Measurements from ENCODE around the gene ADNP2. TPM values are rescaled to one million over a fixed set of nuclear protein-coding genes. Genes with fewer than 3 reads are reported as not detected.

ADNP2 gene
- total RNA-seq, 1 experiment from 2014 or later = 40.5 TPM

DNA sequence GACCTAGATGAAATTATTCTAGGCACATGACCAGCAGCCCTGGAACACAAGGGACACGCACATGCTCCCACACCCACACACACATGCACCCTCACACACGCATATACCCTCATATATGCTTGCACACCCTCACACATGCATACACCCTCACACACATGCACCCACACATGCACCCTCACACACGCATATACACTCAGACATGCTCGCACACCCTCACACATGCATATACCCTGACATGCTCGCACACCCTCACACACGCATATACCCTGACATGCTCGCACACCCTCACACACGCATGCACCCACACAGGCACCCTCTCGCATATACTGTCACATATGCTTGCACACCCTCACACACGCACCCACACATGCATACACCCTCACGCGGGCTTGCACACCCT is 76.5 kb downstream of the ADNP2 start:
- in situ Hi-C loops (cut with HindIII; ENCODE audit: low pct_unique_long_range_greater_than_20kb, low sequenced_read_pairs) (no loop called here), intact Hi-C loops (cut with micrococcal nuclease; ENCODE audit: unreplicated experiment) (no loop called here)
- no peaks in the 10 kb centered on the region for H3K9me3 ChIP-seq (ENCODE audit: control insufficient read depth, insufficient read depth, low read depth, low read length)
- H3K27me3 ChIP-seq (ENCODE audit: control insufficient read depth, insufficient read depth, low read length) = no peaks in the 10 kb centered on the region; the same call in 1 of the 2 replicates
- DNase-seq (ENCODE audit: low read depth, low spot score) (no peak), ATAC-seq (no peak)
- ChIA-PET POLR2A (interaction anchor here (0.7 kb wide), 1 partner anchor 9 kb away, joined by 3 read pairs; no protein-coding TSS in a partner anchor), CTCF (no interaction called here)
- no peaks in the 10 kb centered on the region for H3K36me3 ChIP-seq (ENCODE audit: control insufficient read depth, insufficient read depth, low read length)
- no peaks in the 10 kb centered on the region for H3K4me1 ChIP-seq (ENCODE audit: control insufficient read depth, insufficient read depth, low read length)
- no peak overlapping the region for H3K4me3 ChIP-seq (ENCODE audit: low read depth in 2 of 2, low read length in 2 of 2)
- no peak overlapping the region for H3K27ac ChIP-seq (ENCODE audit: low read length)
- TF ChIP-seq, protein P1, sequence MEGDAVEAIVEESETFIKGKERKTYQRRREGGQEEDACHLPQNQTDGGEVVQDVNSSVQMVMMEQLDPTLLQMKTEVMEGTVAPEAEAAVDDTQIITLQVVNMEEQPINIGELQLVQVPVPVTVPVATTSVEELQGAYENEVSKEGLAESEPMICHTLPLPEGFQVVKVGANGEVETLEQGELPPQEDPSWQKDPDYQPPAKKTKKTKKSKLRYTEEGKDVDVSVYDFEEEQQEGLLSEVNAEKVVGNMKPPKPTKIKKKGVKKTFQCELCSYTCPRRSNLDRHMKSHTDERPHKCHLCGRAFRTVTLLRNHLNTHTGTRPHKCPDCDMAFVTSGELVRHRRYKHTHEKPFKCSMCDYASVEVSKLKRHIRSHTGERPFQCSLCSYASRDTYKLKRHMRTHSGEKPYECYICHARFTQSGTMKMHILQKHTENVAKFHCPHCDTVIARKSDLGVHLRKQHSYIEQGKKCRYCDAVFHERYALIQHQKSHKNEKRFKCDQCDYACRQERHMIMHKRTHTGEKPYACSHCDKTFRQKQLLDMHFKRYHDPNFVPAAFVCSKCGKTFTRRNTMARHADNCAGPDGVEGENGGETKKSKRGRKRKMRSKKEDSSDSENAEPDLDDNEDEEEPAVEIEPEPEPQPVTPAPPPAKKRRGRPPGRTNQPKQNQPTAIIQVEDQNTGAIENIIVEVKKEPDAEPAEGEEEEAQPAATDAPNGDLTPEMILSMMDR (IDR thresholded peaks at IDR 0.05) = no peak
- TF ChIP-seq TCF7L2 (IDR thresholded peaks at IDR 0.05; ENCODE audit: low read depth, low read length) = no peak
- TF ChIP-seq SIN3A (IDR thresholded peaks at IDR 0.05; ENCODE audit: borderline replicate concordance, insufficient read depth, low read depth, low read length) = no peak
- TF ChIP-seq POLR2AphosphoS5 (IDR thresholded peaks at IDR 0.05; ENCODE audit: low read depth, low read length) = no peak
- TF ChIP-seq, protein P2, sequence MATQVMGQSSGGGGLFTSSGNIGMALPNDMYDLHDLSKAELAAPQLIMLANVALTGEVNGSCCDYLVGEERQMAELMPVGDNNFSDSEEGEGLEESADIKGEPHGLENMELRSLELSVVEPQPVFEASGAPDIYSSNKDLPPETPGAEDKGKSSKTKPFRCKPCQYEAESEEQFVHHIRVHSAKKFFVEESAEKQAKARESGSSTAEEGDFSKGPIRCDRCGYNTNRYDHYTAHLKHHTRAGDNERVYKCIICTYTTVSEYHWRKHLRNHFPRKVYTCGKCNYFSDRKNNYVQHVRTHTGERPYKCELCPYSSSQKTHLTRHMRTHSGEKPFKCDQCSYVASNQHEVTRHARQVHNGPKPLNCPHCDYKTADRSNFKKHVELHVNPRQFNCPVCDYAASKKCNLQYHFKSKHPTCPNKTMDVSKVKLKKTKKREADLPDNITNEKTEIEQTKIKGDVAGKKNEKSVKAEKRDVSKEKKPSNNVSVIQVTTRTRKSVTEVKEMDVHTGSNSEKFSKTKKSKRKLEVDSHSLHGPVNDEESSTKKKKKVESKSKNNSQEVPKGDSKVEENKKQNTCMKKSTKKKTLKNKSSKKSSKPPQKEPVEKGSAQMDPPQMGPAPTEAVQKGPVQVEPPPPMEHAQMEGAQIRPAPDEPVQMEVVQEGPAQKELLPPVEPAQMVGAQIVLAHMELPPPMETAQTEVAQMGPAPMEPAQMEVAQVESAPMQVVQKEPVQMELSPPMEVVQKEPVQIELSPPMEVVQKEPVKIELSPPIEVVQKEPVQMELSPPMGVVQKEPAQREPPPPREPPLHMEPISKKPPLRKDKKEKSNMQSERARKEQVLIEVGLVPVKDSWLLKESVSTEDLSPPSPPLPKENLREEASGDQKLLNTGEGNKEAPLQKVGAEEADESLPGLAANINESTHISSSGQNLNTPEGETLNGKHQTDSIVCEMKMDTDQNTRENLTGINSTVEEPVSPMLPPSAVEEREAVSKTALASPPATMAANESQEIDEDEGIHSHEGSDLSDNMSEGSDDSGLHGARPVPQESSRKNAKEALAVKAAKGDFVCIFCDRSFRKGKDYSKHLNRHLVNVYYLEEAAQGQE (IDR thresholded peaks at IDR 0.05; ENCODE audit: insufficient read depth in 1 of 2, low read depth in 2 of 2, low read length in 1 of 2) = no peak
- no TSS peak for BruUV-seq (replicated peaks)

DNA sequence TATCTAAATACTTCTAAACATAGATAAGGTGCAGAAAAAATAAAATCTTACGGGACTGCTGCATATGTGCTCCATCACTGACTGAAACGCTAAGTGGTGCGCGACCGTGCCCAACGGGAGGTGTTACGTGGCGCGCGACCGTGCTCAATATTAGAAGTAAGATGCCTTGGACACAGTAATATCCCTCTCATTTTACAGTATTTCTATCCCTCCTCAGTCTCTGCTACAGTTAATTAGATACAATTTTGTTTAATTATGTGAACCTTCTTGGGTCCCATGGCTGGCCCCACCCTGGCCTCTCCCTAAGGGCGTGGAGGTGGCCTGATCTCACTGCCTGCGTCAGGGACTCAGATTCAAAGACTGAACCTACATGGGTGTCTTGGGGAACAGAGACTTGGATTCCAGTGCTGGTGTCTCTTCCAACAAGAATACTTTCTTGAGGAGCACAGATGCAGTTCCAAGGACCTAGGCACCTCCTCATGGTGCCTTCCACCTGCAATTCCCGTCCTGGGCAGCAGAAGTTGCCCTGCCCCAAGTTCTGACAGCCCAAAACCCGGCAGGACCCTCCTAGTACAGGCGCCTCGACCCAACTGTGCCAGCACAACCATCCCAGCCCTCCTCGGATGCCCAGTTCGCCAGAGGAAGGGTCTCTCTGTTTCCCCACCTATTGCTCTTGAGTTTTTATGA is 79.0 kb downstream of the ADNP2 start:
- Histone ChIP-seq H3K27ac (ENCODE audit: low read length) (no peak overlapping the region), H3K27me3 (ENCODE audit: control insufficient read depth, insufficient read depth, low read length) (no peaks in the 10 kb centered on the region; the same call in 1 of the 2 replicates), H3K4me1 (ENCODE audit: control insufficient read depth, insufficient read depth, low read length) (no peaks in the 10 kb centered on the region), H3K36me3 (ENCODE audit: control insufficient read depth, insufficient read depth, low read length) (no peaks in the 10 kb centered on the region), H3K9me3 (ENCODE audit: control insufficient read depth, insufficient read depth, low read depth, low read length) (no peaks in the 10 kb centered on the region), H3K4me3 (ENCODE audit: low read depth in 2 of 2, low read length in 2 of 2) (no peak overlapping the region)
- TF ChIP-seq, protein P2 (IDR thresholded peaks at IDR 0.05; ENCODE audit: insufficient read depth in 1 of 2, low read depth in 2 of 2, low read length in 1 of 2) = no peak
- TF ChIP-seq POLR2AphosphoS5 (IDR thresholded peaks at IDR 0.05; ENCODE audit: low read depth, low read length) (no peak), SIN3A (IDR thresholded peaks at IDR 0.05; ENCODE audit: borderline replicate concordance, insufficient read depth, low read depth, low read length) (no peak), TCF7L2 (IDR thresholded peaks at IDR 0.05; ENCODE audit: low read depth, low read length) (no peak)
- TF ChIP-seq, protein P1 (IDR thresholded peaks at IDR 0.05) = no peak
- in situ Hi-C loops (cut with HindIII; ENCODE audit: low pct_unique_long_range_greater_than_20kb, low sequenced_read_pairs) = no loop called here
- DNase-seq (ENCODE audit: low read depth, low spot score) (no peak), ATAC-seq (no peak)
- ChIA-PET CTCF (no interaction called here), POLR2A (no interaction called here)
- no TSS peak for BruUV-seq (replicated peaks)
- intact Hi-C loops (cut with micrococcal nuclease; ENCODE audit: unreplicated experiment) = no loop called here
